GM23248 (cell line): ENCODE measurements around the gene PTDSS2. TPM values are rescaled to one million over a fixed set of nuclear protein-coding genes. Genes with fewer than 3 reads are reported as not detected.
"Not testable (repeated sequence)": the region's sequence is repeated elsewhere in the genome, so short reads cannot be mapped to it uniquely, and the experiment has no call there.

Source experiments
- DNase-seq: peaks from one replicate; pipeline ENCODE4 v3.0.0-alpha.2; 2015
- H2AFZ ChIP-seq: fragments of 200-600 bp; sonication (generic); 2 replicates; pipeline ENCODE4 v1.6.1; 2016; ENCODE audit warnings: antibody characterized with exemption
- H3F3A ChIP-seq: fragments of 200-600 bp; sonication (generic); 2 replicates; pipeline ENCODE4 v1.6.1; 2016; ENCODE audit warnings: mild to moderate bottlenecking, antibody characterized with exemption, mixed run types; ENCODE audit not compliant: insufficient read depth
- H3K27ac ChIP-seq: fragments of 200-600 bp; sonication (generic); 2 replicates; pipeline ENCODE4 v1.5.1; 2016; ENCODE audit warnings: mild to moderate bottlenecking
- H3K27me3 ChIP-seq: fragments of 200-600 bp; sonication (generic); replicated peaks from 2 replicates; pipeline ENCODE4 v1.6.1; 2016; ENCODE audit warnings: mild to moderate bottlenecking; ENCODE audit not compliant: insufficient read depth
- H3K36me3 ChIP-seq: fragments of 200-600 bp; sonication (generic); 2 replicates; pipeline ENCODE4 v1.6.1; 2016; ENCODE audit warnings: low read depth, mild to moderate bottlenecking
- H3K4me1 ChIP-seq: fragments of 200-600 bp; sonication (generic); 2 replicates; pipeline ENCODE4 v1.6.1; 2016; ENCODE audit warnings: mild to moderate bottlenecking; ENCODE audit not compliant: insufficient read depth
- H3K4me2 ChIP-seq: fragments of 200-600 bp; sonication (generic); one replicate; pipeline ENCODE4 v1.6.1; 2016; ENCODE audit warnings: mild to moderate bottlenecking; ENCODE audit not compliant: unreplicated experiment
- H3K4me3 ChIP-seq: fragments of 200-600 bp; sonication (generic); 2 replicates; pipeline ENCODE4 v1.5.1; 2016; ENCODE audit warnings: mild to moderate bottlenecking
- H3K79me2 ChIP-seq: fragments of 200-600 bp; sonication (generic); 2 replicates; pipeline ENCODE4 v1.6.1; 2016; ENCODE audit warnings: mild to moderate bottlenecking; ENCODE audit not compliant: insufficient read depth
- H3K9ac ChIP-seq: fragments of 200-600 bp; sonication (generic); 2 replicates; pipeline ENCODE4 v1.6.1; 2016; ENCODE audit warnings: mild to moderate bottlenecking
- H3K9me2 ChIP-seq: fragments of 200-600 bp; sonication (generic); 2 replicates; pipeline ENCODE4 v1.6.1; 2016; ENCODE audit warnings: mixed run types, mild to moderate bottlenecking, moderate library complexity; ENCODE audit not compliant: insufficient read depth
- H3K9me3 ChIP-seq: fragments of 200-600 bp; sonication (generic); one replicate; pipeline ENCODE4 v1.6.1; 2017; ENCODE audit warnings: low read depth
- H4K20me1 ChIP-seq: fragments of 200-600 bp; sonication (generic); 2 replicates; pipeline ENCODE4 v1.6.0; 2016; ENCODE audit not compliant: insufficient read depth
- EZH2 ChIP-seq: fragments of 200-600 bp; sonication (generic); IDR thresholded peaks from 2 replicates; pipeline ENCODE4 v1.6.1; 2018; ENCODE audit warnings: antibody characterized with exemption, mild to moderate bottlenecking; ENCODE audit not compliant: insufficient read depth, poor library complexity, severe bottlenecking
- EZH2phosphoT487 ChIP-seq: fragments of 200-600 bp; sonication (generic); IDR thresholded peaks from 2 replicates; pipeline ENCODE4 v1.6.1; 2018; ENCODE audit warnings: antibody characterized with exemption, moderate library complexity, mild to moderate bottlenecking, low read depth; ENCODE audit not compliant: insufficient read depth
- WGBS, 2 experiments: methylation state at CpG; one replicate each; pipeline ENCODE4 v1.1.6; 2015 to 2017; ENCODE audit warnings: low lambda C conversion rate in 2 of 2, low coverage in 1 of 2; ENCODE audit errors: missing lambda C conversion rate in 2 of 2; 5-methylcytosine and 5-hydroxymethylcytosine counted together
- in situ Hi-C: fragments of 300-500 bp; cut with MboI; formaldehyde crosslinking; loops from 2 replicates; pipeline ENCODE4 v1.15.0; 2020
- polyA plus RNA-seq: library from polyadenylated mRNA; unstranded; fragments of >200 nt; fragmentation: Nextera tagmentation; extraction: Ambion mirVana; gene quantifications from 2 replicates; pipeline ENCODE4 v1.2.1, GENCODE V29; 2016
- total RNA-seq: library from RNA; depleted of rRNA; stranded (reverse); fragments of >200 nt; shearing (Covaris generic); gene quantifications from 2 replicates; pipeline ENCODE4 v1.2.3, GENCODE V29; 2014

PTDSS2 gene
- total and polyA plus RNA-seq, 2 experiments from 2014 or later: 22.2 to 44.1 TPM

- no peak overlapping the region for H3K4me3 ChIP-seq
- H3K27me3 ChIP-seq: no peaks in the 10 kb centered on the region
- no peak overlapping the region for H3K9ac ChIP-seq
- peaks cover 16% of the 10 kb centered on the region; the same call in 1 of the 2 replicates for H3K79me2 ChIP-seq
- no peak overlapping the region for H3K4me2 ChIP-seq
- H3K9me3 ChIP-seq: no peaks in the 10 kb centered on the region
- H3K36me3 ChIP-seq: peaks cover 3% of the 10 kb centered on the region; the same call in 1 of the 2 replicates
- in situ Hi-C loops: no loop called here
- 96 to 99% methylated on average over 4 of the region's 4 CpGs for WGBS, 2 experiments
- no peak for DNase-seq
- H2AFZ ChIP-seq: no peak overlapping the region
- H3K9me2 ChIP-seq: no peaks in the 10 kb centered on the region
- H3K4me1 ChIP-seq: peaks cover 9% of the 10 kb centered on the region; the same call in 1 of the 2 replicates
- no peaks in the 10 kb centered on the region for H3F3A ChIP-seq
- H3K27ac ChIP-seq: no peak overlapping the region
- no peaks in the 10 kb centered on the region for H4K20me1 ChIP-seq
- TF ChIP-seq EZH2 (no peak), EZH2phosphoT487 (no peak)
Measured at GRCh38 chr11:516400-516799, 66.3 kb downstream of the PTDSS2 start.

DNA sequence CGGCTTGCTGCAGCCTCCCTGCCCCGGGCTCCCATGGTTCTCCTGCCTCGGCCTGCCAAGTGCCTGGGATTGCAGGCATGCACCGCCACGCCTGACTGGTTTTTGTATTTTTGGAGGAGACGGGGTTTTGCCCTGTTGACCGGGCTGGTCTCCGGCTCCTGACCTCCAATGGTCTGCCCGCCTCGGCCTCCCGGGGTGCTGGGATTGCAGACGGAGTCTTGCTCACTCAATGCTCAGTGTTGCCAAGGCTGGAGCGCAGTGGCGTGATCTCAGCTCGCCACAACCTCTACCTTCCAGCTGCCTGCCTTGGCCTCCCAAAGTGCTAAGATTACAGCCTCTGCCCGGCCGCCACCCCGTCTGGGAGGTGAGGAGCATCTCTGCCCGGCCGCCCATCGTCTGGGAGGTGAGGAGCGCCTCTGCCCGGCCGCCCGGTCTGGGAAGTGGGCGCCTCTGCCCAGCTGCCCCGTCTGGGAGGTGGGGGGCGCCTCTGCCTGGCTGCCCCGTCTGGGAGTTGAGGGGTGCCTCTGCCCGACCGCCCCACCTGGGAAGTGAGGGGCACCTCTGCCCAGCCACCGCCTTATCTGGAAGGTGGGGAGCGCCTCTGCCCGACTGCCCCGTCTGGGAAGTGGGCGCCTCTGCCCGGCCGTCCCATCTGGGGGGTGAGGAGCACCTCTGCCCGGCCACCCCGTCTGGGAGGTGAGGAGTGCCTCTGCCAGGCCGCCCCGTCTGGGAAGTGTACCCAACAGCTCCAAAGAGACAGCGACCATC is 67.0 kb downstream of the PTDSS2 start:
- H3K4me1 ChIP-seq, H4K20me1 ChIP-seq, DNase-seq, H3K4me3 ChIP-seq, H3K27me3 ChIP-seq, H2AFZ ChIP-seq, H3K4me2 ChIP-seq, H3F3A ChIP-seq, H3K9me3 ChIP-seq, H3K36me3 ChIP-seq, H3K9me2 ChIP-seq, in situ Hi-C loops: not testable (repeated sequence)
- peaks cover 16% of the 10 kb centered on the region; the same call in 1 of the 2 replicates for H3K79me2 ChIP-seq
- H3K27ac ChIP-seq: peak overlapping the region; percentile 87
- peak overlapping the region; percentile 70; the same call in 1 of the 2 replicates for H3K9ac ChIP-seq
- 92% methylated on average over 29 to 43 of the region's 43 CpGs for WGBS, 2 experiments

DNA sequence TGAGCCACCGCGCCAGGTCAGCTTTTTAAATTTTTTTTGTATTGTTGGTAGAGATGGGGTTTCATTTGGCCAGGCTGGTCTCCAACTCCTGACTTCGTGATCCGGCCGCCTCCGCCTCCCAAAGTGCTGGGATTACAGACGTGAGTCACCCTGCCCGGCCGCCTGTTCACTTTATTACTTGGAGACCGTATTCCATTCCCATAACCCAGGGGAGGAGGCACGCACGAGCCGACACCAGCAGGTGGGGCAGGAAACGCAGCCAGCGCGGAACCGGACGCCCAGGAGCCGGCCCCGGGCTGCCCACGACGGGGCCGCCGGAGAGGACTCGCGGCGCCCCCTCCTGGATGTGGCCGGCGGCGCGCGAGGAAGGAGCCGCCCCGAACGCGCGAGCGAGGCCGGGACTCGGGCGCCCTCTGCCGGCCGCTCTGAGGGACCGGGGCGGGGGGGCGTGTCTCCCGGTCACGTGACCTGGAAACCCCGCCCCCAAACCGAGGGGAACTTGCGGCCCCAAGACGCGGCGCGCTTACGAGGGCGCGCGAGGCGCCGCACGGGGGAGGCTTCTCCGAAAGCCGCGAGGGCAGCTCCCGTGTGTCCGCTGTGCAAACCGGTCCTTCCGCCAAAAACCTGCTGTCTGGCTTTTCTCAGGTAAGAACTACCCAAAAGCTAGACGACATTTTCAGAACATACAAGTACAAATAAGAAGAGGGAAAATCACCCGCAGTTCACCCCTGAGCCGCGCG is 68.6 kb downstream of the PTDSS2 start:
- no peaks in the 10 kb centered on the region for H3K27me3 ChIP-seq
- DNase-seq: peak; percentile 99
- TF ChIP-seq EZH2: no peak
- TF ChIP-seq EZH2phosphoT487: no peak
- H4K20me1 ChIP-seq: no peaks in the 10 kb centered on the region
- H3F3A ChIP-seq: no peaks in the 10 kb centered on the region
- peak overlapping the region; percentile 70 for H3K9ac ChIP-seq
- in situ Hi-C loops: no loop called here
- peaks cover 16% of the 10 kb centered on the region; the same call in 1 of the 2 replicates for H3K79me2 ChIP-seq
- peak overlapping the region; percentile 87 for H3K27ac ChIP-seq
- peaks cover 9% of the 10 kb centered on the region; the same call in 1 of the 2 replicates for H3K4me1 ChIP-seq
- no peaks in the 10 kb centered on the region for H3K9me3 ChIP-seq
- H2AFZ ChIP-seq: peak overlapping the region; percentile 69
- H3K4me2 ChIP-seq: peak overlapping the region; percentile 60
- 2% methylated on average over 55 of the region's 74 CpGs for WGBS, 2 experiments
- no peaks in the 10 kb centered on the region for H3K36me3 ChIP-seq
- peak overlapping the region; percentile 62 for H3K4me3 ChIP-seq
- no peaks in the 10 kb centered on the region for H3K9me2 ChIP-seq

DNA sequence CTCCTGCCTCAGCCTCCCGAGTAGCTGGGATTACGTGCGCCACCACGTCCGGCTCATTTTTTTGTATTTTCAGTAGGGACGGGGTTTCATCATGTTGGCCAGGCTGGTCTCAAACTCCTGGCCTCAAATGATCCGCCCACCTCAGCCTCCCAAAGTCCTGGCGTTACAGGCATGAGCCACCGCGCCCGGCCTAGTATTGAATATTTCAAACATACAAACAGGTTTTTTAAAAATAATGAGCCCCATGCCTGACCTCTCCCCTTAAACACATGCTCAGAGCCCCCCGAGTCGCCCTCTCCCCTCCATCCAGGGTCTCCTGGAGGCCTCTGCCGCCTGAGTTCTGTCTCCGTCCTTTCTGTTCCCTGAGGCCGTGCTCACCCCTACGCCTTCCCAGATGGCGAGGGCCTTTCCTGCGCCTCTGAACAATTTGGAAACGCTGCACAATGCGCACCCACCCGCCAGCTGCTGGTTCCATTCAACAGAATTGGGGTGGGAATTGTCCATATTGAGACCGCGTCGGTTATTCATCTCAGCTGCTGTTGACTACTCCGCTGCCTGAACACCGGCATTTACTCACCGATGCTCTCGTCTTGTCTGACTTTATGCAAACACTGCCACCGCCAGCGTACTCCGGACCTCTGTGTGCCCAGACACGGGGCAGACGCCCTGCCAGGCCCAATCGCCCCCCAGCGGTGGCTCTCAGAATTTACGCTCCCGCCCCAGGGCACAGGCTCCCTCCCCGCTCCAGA is 70.5 kb downstream of the PTDSS2 start:
- no peak for DNase-seq
- Histone ChIP-seq H4K20me1 (no peaks in the 10 kb centered on the region), H3K9ac (no peak overlapping the region), H3K79me2 (0 out of 2 replicates have a peak, but pooled peaks cover 6% of the 10 kb centered on the region), H2AFZ (no peak overlapping the region), H3K27me3 (no peaks in the 10 kb centered on the region), H3F3A (no peaks in the 10 kb centered on the region), H3K4me3 (no peak overlapping the region), H3K27ac (no peak overlapping the region), H3K9me3 (no peaks in the 10 kb centered on the region), H3K4me1 (peaks cover 9% of the 10 kb centered on the region; the same call in 1 of the 2 replicates), H3K9me2 (no peaks in the 10 kb centered on the region), H3K4me2 (no peak overlapping the region), H3K36me3 (no peaks in the 10 kb centered on the region)
- TF ChIP-seq EZH2: no peak
- TF ChIP-seq EZH2phosphoT487: no peak
- in situ Hi-C loops: no loop called here
- WGBS, 2 experiments: 85 to 86% methylated on average over 39 of the region's 39 CpGs
